C4-2B (cell line): ENCODE measurements around the gene KPTN.
A peak's percentile ranks its signal among the peaks of the same experiment; 100 is the strongest.

Experiments
- H3K27ac ChIP-seq: fragments of 450-650 bp; 2 replicates; pipeline ENCODE4 v1.5.1; 2017
- ZFX ChIP-seq: fragments of 450-650 bp; IDR thresholded peaks from 2 replicates; pipeline ENCODE4 v1.6.1; 2017
- TF ChIP-seq, protein P1 (sequence below): fragments of 450-650 bp; conservative IDR thresholded peaks from 2 replicates; pipeline ENCODE4 v1.5.1; 2017; ENCODE audit warnings: mild to moderate bottlenecking

The KPTN gene

GRCh38 chr19:47507924-47508553 is 24.0 kb upstream of the KPTN start:
- peak overlapping the region; percentile 68 for H3K27ac ChIP-seq
- no peak for TF ChIP-seq ZFX
- TF ChIP-seq, protein P1, sequence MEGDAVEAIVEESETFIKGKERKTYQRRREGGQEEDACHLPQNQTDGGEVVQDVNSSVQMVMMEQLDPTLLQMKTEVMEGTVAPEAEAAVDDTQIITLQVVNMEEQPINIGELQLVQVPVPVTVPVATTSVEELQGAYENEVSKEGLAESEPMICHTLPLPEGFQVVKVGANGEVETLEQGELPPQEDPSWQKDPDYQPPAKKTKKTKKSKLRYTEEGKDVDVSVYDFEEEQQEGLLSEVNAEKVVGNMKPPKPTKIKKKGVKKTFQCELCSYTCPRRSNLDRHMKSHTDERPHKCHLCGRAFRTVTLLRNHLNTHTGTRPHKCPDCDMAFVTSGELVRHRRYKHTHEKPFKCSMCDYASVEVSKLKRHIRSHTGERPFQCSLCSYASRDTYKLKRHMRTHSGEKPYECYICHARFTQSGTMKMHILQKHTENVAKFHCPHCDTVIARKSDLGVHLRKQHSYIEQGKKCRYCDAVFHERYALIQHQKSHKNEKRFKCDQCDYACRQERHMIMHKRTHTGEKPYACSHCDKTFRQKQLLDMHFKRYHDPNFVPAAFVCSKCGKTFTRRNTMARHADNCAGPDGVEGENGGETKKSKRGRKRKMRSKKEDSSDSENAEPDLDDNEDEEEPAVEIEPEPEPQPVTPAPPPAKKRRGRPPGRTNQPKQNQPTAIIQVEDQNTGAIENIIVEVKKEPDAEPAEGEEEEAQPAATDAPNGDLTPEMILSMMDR, result no peak

DNA sequence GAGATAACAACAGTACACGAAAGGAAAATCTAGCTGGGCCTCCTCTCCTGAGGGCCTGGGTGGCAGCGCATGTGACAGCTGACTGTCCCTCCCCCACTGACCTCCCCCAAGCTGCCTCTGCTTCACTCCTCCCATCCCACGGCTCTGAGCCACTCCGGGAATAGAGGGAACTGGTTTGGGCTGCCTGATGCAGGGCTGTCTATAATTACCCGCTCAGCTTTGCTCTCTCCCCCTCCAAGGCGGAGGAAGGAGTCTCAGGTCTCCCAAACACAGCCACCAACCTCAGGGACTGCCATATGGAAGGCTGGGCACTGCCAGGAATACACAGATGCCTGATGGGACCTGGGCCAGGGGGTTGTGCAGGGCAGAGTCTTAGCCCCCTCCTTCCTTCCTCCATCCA is 23.0 kb upstream of the KPTN start:
- TF ChIP-seq ZFX, result no peak
- TF ChIP-seq, protein P1, result no peak
- H3K27ac ChIP-seq, result peak overlapping the region; percentile 68

- peak overlapping the region; percentile 68; the same call in 1 of the 2 replicates for H3K27ac ChIP-seq
- TF ChIP-seq, protein P1, result no peak
- no peak for TF ChIP-seq ZFX
These were observed 22.4 kb upstream of the KPTN start for GRCh38 chr19:47506459-47506858.

DNA sequence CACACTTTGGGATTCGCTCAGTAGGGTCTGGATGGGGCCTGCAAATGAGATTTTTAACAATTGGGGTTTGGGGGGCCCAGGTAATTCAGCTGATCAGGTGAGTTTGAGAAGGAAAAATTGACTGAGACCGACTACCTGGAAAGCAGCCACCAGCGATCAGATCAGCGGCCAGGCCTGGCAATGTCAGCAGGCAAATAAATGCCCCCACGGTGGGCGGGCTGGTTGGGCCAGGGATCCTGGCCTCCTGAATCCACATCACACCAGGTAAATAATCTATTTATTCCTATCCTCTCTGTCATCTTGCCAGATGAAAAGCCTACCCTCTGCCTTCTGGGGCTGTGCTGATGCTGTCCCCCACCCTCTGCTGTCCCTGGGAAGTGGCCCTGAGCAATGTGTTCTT is 21.5 kb upstream of the KPTN start:
- H3K27ac ChIP-seq, result no peak overlapping the region
- TF ChIP-seq, protein P1, result no peak
- no peak for TF ChIP-seq ZFX

- no peak overlapping the region for H3K27ac ChIP-seq
- TF ChIP-seq, protein P1, result no peak
- no peak for TF ChIP-seq ZFX
These were observed 19.8 kb upstream of the KPTN start for GRCh38 chr19:47503826-47504150.

- no peak overlapping the region for H3K27ac ChIP-seq
- TF ChIP-seq ZFX, result no peak
- TF ChIP-seq, protein P1, result no peak
These were observed 19.3 kb upstream of the KPTN start for GRCh38 chr19:47503130-47503825.
